Activated T-helper 17 cell treated with anti-CD3 and anti-CD28 coated beads, Interleukin-2, amount 50 U/mL, for 72 hours (primary cell): Measurements from ENCODE around the gene IRF4. TPM values are rescaled to one million over a fixed set of nuclear protein-coding genes. Genes with fewer than 3 reads are reported as not detected.

ENCODE experiments used
- ATAC-seq: fragments of 150-1000 bp; cut with Tn5 transposase; replicated peaks from 2 replicates; pipeline ENCODE4 v1.10.0; 2021; ENCODE audit warnings: mild to moderate bottlenecking, moderate library complexity
- H3K27ac Mint-ChIP-seq: one replicate; pipeline ENCODE4 v1.8.0; 2022; ENCODE audit warnings: mixed read lengths
- H3K27me3 Mint-ChIP-seq: one replicate; pipeline ENCODE4 v1.8.0; 2022; ENCODE audit warnings: mixed read lengths
- H3K36me3 Mint-ChIP-seq: one replicate; pipeline ENCODE4 v1.8.0; 2022; ENCODE audit warnings: low read depth, mild to moderate bottlenecking, mixed read lengths
- H3K4me1 Mint-ChIP-seq: one replicate; pipeline ENCODE4 v1.8.0; 2022; ENCODE audit warnings: mixed read lengths
- H3K4me3 Mint-ChIP-seq: one replicate; pipeline ENCODE4 v1.8.0; 2022; ENCODE audit warnings: mild to moderate bottlenecking, mixed read lengths
- H3K9me3 Mint-ChIP-seq: one replicate; pipeline ENCODE4 v1.8.0; 2022; ENCODE audit warnings: mixed read lengths
- total RNA-seq, 2 donors: library from RNA; stranded (reverse); gene quantifications; one replicate each; pipeline ENCODE4 v1.2.3, GENCODE V29; 2022

The IRF4 gene
- total RNA-seq, 2 donors from 2014 or later, result 477 to 704 TPM

GRCh38 chr6:401239-401993 lies 9.9 kb downstream of the IRF4 start:
- peak overlapping the region; percentile 85 for H3K27ac Mint-ChIP-seq

GRCh38 chr6:401994-402640 lies 10.6 kb downstream of the IRF4 start:
- peaks cover 100% of the 10 kb centered on the region for H3K36me3 Mint-ChIP-seq

More at GRCh38 chr6:401239-401993, 9.9 kb downstream of the IRF4 start:
- Mint-ChIP-seq H3K9me3 (no peaks in the 10 kb centered on the region), H3K4me1 (peaks cover 65% of the 10 kb centered on the region), H3K4me3 (peak overlapping the region; percentile 92), H3K36me3 (peaks cover 98% of the 10 kb centered on the region), H3K27me3 (no peaks in the 10 kb centered on the region)
- ATAC-seq, result no peak

DNA sequence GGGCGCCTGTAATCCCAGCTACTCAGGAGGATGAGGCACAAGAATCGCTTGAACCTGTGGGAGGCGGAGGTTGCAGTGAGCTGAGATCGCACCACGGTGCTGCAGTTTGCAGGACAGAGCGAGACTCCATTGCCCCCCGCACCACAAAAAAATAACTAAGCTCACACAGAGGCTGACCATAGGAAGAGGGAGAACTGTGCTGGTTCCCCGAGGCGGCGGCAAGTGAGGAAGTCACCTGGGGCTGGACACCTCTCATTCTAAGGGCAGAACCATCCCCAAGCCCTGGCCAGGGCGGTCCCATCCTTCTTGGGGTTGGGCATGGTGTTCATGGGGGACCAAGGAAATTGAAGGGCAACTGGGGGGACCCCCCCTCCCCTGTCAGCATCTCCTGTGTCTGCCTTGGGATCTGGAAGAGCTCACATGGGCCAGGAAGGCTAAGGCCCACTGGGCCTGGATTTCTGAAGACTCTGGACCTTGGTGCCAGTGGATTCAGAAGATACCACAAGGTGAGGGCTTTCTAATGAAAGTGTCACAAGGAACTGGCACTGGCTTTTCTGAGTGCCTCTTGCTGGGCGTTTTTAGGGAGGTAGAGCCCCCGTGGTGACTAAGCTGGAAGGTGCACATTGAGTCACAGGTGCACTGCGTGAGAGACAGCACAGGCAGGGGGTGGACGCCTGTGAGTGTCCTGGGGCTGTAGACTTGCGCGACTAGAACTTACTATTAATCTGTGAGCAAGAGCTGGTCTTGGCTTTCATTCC lies 11.5 kb downstream of the IRF4 start:
- peaks cover 61% of the 10 kb centered on the region for H3K4me1 Mint-ChIP-seq
- H3K9me3 Mint-ChIP-seq, result no peaks in the 10 kb centered on the region
- peak overlapping the region; percentile 92 for H3K4me3 Mint-ChIP-seq
- H3K36me3 Mint-ChIP-seq, result peaks cover 100% of the 10 kb centered on the region
- no peaks in the 10 kb centered on the region for H3K27me3 Mint-ChIP-seq
- H3K27ac Mint-ChIP-seq, result peak overlapping the region; percentile 85
- ATAC-seq, result peak; percentile 79

More at GRCh38 chr6:401994-402640, 10.6 kb downstream of the IRF4 start:
- H3K4me3 Mint-ChIP-seq, result peak overlapping the region; percentile 92
- peaks cover 65% of the 10 kb centered on the region for H3K4me1 Mint-ChIP-seq
- no peak for ATAC-seq
- H3K27me3 Mint-ChIP-seq, result no peaks in the 10 kb centered on the region
- no peaks in the 10 kb centered on the region for H3K9me3 Mint-ChIP-seq
- H3K27ac Mint-ChIP-seq, result peak overlapping the region; percentile 85

DNA sequence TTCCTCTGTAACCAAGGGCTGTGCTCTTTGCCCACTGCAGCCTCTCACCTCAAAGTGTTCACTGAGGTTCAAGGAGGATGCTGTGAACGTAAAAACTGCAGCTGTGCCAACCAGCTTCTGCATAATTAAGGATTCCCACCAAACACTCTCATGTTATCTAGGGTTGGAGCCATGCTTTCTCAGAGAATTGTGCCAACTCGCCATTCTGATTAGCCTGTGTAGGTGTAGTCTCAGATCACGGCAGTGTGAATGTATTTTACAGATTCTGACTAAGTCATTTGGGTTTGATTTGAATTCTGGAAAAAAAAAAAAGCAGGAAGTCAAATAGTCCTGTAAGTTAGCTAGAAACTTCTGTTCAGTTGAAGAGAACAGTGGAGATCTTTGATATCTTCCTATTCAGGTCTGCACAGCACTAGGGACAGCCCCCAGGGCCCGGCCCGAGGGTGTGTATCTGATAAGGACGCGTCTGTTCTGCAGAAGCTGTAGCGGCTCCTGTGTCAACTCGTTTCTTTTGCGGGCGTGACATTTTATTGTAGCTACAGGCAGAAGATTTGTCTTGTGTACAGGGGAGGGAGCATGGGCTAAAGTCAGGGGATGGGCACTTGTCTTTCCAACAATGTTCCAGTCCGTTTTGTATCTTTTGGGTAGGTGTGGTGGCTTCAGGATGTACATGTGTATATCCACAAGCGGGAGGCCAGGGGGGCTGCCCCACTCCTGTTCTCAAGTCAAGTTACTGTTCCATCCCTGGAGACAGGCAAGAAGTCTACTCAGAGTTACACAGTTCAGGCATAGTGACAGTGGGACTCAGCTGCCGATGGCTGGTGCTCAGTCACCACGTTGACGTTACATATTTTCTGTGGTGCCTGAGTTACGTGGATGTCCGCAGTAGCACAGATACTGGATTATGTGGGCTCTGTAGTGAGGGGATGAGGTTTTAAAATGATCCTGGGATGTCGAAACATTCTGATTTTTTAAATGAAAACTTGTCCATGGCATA lies 12.4 kb downstream of the IRF4 start:
- ATAC-seq, result peak; percentile 34
- Mint-ChIP-seq H3K9me3 (no peaks in the 10 kb centered on the region), H3K27ac (peak overlapping the region; percentile 85), H3K27me3 (no peaks in the 10 kb centered on the region), H3K4me1 (peaks cover 59% of the 10 kb centered on the region), H3K4me3 (peak overlapping the region; percentile 92), H3K36me3 (peaks cover 100% of the 10 kb centered on the region)

DNA sequence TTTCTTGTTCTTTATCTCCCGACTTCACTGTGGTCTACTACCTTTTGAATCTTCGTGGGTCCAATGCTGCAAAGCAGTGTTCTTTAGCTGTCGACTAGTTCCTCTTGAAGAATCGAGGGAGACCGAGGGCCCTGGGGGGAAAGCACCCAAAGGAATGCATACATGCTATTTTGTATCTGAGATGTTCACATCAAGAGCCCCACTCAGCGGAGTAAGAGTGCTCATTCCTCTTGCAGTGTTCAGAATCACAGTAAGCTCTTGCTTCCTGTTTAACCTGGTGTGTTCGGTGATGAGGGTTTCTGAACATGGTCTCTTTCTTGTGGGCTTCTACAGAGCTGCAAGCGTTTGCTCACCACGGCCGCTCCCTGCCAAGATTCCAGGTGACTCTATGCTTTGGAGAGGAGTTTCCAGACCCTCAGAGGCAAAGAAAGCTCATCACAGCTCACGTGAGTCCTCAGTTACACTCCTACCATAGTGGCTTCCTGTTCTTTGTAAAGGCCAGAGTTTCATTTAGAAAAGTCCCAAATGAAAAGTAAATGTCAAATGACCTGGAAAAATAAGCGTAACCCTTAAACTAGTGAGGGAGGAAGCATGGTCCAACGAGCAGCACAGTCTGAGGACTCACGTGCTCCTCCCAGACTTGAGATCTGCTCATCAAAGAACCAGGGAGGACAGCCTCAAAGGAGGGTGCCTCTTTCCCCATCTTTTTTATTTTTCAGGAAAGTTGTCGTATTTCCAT lies 13.3 kb downstream of the IRF4 start:
- ATAC-seq, result no peak
- H3K27ac Mint-ChIP-seq, result peak overlapping the region; percentile 85
- H3K36me3 Mint-ChIP-seq, result peaks cover 100% of the 10 kb centered on the region
- H3K4me1 Mint-ChIP-seq, result peaks cover 51% of the 10 kb centered on the region
- H3K4me3 Mint-ChIP-seq, result peak overlapping the region; percentile 92
- H3K9me3 Mint-ChIP-seq, result no peaks in the 10 kb centered on the region
- H3K27me3 Mint-ChIP-seq, result no peaks in the 10 kb centered on the region

GRCh38 chr6:408148-408547 lies 16.6 kb downstream of the IRF4 start:
- ATAC-seq, result no peak

DNA sequence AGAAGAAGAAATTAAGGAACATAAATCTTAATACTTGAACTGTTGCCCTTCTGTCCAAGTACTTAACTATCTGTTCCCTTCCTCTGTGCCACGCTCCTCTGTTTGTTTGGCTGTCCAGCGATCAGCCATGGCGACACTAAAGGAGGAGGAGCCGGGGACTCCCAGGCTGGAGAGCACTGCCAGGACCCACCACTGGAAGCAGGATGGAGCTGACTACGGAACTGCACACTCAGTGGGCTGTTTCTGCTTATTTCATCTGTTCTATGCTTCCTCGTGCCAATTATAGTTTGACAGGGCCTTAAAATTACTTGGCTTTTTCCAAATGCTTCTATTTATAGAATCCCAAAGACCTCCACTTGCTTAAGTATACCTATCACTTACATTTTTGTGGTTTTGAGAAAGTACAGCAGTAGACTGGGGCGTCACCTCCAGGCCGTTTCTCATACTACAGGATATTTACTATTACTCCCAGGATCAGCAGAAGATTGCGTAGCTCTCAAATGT lies 17.1 kb downstream of the IRF4 start:
- Mint-ChIP-seq H3K36me3 (peaks cover 84% of the 10 kb centered on the region), H3K4me3 (peak overlapping the region; percentile 14)

More at GRCh38 chr6:408148-408547, 16.6 kb downstream of the IRF4 start:
- Mint-ChIP-seq H3K4me1 (peaks cover 37% of the 10 kb centered on the region), H3K36me3 (peaks cover 89% of the 10 kb centered on the region), H3K27ac (peak overlapping the region; percentile 73), H3K27me3 (no peaks in the 10 kb centered on the region), H3K4me3 (peak overlapping the region; percentile 14), H3K9me3 (no peaks in the 10 kb centered on the region)

GRCh38 chr6:409370-409972 lies 17.9 kb downstream of the IRF4 start:
- H3K27me3 Mint-ChIP-seq, result no peaks in the 10 kb centered on the region
- no peaks in the 10 kb centered on the region for H3K9me3 Mint-ChIP-seq
- no peak overlapping the region for H3K4me3 Mint-ChIP-seq
- peak; percentile 23 for ATAC-seq
- peaks cover 76% of the 10 kb centered on the region for H3K36me3 Mint-ChIP-seq
- H3K27ac Mint-ChIP-seq, result peak overlapping the region; percentile 85
- H3K4me1 Mint-ChIP-seq, result peaks cover 27% of the 10 kb centered on the region

More for the DNA sequence above, 17.1 kb downstream of the IRF4 start:
- H3K27me3 Mint-ChIP-seq, result no peaks in the 10 kb centered on the region
- H3K9me3 Mint-ChIP-seq, result no peaks in the 10 kb centered on the region
- ATAC-seq, result no peak
- H3K4me1 Mint-ChIP-seq, result peaks cover 35% of the 10 kb centered on the region
- H3K27ac Mint-ChIP-seq, result peak overlapping the region; percentile 73

DNA sequence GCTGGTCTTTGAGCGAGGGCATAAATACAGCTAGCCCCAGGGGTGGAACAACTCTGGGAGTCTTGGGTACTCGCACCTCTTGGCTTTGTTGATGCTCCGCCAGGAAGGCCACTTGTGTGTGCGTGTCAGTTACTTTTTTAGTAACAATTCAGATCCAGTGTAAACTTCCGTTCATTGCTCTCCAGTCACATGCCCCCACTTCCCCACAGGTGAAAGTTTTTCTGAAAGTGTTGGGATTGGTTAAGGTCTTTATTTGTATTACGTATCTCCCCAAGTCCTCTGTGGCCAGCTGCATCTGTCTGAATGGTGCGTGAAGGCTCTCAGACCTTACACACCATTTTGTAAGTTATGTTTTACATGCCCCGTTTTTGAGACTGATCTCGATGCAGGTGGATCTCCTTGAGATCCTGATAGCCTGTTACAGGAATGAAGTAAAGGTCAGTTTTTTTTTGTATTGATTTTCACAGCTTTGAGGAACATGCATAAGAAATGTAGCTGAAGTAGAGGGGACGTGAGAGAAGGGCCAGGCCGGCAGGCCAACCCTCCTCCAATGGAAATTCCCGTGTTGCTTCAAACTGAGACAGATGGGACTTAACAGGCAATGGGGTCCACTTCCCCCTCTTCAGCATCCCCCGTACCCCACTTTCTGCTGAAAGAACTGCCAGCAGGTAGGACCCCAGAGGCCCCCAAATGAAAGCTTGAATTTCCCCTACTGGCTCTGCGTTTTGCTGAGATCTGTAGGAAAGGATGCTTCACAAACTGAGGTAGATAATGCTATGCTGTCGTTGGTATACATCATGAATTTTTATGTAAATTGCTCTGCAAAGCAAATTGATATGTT lies 19.2 kb downstream of the IRF4 start:
- peak overlapping the region; percentile 85 for H3K27ac Mint-ChIP-seq
- H3K36me3 Mint-ChIP-seq, result peaks cover 63% of the 10 kb centered on the region
- ATAC-seq, result peak; percentile 3
- H3K4me3 Mint-ChIP-seq, result no peak overlapping the region
- peaks cover 5% of the 10 kb centered on the region for H3K9me3 Mint-ChIP-seq
- H3K4me1 Mint-ChIP-seq, result peaks cover 25% of the 10 kb centered on the region
- no peaks in the 10 kb centered on the region for H3K27me3 Mint-ChIP-seq

GRCh38 chr6:411402-412145 lies 20.0 kb downstream of the IRF4 start:
- Mint-ChIP-seq H3K4me3 (no peak overlapping the region), H3K36me3 (peaks cover 62% of the 10 kb centered on the region), H3K27me3 (no peaks in the 10 kb centered on the region), H3K9me3 (peaks cover 5% of the 10 kb centered on the region), H3K27ac (peak overlapping the region; percentile 85), H3K4me1 (peaks cover 25% of the 10 kb centered on the region)
- ATAC-seq, result peak; percentile 22

DNA sequence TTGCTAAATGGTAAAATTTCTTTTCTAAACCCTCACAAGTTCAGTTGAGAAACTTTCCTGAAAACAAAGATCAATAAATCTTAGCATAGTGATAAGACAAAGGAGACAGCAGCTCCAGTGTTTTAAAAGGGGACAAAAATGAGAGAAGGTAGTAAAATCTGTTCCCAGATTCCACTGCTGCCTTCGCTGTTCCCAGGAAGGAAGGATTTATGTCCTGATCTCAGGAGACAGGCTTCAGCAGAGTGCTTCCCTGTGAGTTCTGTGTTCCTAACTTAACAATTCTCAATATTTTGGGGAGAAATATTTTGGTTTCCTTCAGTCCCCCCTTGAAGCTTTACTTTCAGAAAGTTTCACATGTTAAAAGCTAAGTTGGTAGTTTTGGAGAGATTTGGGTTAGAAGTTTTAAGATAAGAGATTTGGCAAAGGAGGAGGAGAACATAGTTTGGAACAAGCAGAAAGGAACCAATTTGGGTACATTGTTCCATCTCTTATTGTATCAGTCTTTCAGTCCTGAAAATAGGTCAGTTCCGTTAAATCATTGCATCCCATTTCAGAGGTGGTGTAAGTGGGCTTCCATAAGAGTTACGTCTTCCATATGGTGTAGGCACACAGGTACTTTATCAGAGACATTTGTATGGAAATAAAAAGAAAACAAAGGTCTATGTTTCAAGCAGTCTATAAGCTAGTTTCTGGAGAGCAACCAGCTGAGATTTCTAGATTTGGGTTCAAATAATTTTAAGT lies 20.8 kb downstream of the IRF4 start:
- H3K36me3 Mint-ChIP-seq, result peaks cover 54% of the 10 kb centered on the region
- ATAC-seq, result no peak
- H3K9me3 Mint-ChIP-seq, result peaks cover 5% of the 10 kb centered on the region
- H3K4me3 Mint-ChIP-seq, result no peak overlapping the region
- peak overlapping the region; percentile 85 for H3K27ac Mint-ChIP-seq
- peaks cover 20% of the 10 kb centered on the region for H3K4me1 Mint-ChIP-seq
- no peaks in the 10 kb centered on the region for H3K27me3 Mint-ChIP-seq
